GM18909 (cell line): ENCODE data around the gene RNF213.
"Not testable (repeated sequence)": the region's sequence is repeated elsewhere in the genome, so short reads cannot be mapped to it uniquely, and the experiment has no call there.

Experiments
- ATAC-seq: cut with Tn5 transposase; IDR thresholded peaks from one replicate; pipeline ENCODE4 v1.9.1; 2021; ENCODE audit warnings: mild to moderate bottlenecking; ENCODE audit not compliant: unreplicated experiment, poor library complexity

RNF213 gene

DNA sequence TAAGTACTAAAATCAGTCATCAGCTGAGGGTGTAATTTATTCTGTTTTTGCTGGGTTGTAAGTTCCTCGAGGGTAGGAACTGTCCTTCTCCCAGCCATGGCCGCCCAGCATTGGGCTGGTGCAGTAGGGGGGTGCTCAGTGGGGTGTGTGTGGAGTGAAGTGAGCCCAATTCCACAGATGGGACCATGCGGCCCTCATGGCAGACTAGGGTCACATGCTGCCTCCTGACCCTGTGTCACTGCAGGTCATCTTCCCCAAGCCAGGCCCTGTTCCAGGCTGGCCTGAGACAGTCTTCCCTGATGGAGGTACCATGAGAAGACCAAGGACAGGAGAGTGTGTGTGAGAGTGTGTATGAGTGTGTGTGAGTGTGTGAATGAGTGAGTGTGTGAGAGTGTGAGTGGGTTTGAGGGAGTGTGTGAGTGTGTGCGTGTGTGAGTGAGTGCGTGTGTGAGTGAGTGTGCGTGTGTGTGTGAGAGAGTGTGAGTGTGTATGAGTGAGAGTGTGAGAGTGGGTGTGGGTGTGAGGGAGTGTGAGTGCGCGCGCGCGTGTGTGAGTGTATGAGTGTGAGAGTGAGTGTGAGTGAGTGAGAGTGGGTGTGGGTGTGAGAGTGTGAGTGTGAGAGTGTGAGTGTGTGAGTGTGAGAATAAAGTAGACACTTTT lies 36.7 kb upstream of the RNF213 start:
- ATAC-seq: no peak

DNA sequence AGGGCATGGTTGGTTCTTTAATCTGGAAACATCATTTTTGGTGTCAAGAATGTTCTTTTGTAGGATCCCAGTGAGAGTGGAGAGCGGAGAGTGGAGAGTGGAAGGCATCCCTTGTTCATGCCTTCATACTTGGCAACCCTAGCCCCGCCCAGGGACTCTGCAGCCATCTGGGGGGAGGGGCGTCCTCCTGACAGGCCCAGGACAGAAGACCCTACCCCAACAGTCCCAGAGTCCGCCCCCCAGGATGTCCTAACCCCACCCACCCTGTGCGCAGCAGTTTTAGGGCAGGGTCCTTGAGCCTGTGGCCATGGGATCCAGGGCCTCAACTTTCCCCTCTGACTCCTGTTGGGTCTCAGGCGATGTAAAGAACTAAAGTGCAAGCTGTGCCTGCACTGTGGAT lies 36.0 kb upstream of the RNF213 start:
- ATAC-seq: no peak

DNA sequence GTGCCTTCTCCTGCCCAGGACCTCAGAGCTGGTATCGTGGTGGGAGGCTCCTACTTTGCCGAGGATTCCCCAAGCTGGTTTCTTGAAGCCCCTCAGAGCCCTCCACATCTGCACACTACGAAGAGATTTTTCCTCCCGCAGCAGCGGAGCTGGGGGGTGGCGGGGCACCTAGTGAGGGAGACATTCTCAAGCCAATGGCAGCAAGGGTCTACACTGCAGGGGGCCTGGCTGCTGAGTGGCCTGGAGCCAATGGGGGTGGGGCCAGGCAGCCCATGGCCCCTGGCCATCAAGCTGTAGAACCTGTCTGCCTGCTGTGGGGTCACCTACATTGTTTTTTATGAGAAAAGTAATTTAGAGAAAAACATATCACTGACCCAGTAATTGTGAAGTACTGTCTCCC lies 35.4 kb upstream of the RNF213 start:
- ATAC-seq: no peak

DNA sequence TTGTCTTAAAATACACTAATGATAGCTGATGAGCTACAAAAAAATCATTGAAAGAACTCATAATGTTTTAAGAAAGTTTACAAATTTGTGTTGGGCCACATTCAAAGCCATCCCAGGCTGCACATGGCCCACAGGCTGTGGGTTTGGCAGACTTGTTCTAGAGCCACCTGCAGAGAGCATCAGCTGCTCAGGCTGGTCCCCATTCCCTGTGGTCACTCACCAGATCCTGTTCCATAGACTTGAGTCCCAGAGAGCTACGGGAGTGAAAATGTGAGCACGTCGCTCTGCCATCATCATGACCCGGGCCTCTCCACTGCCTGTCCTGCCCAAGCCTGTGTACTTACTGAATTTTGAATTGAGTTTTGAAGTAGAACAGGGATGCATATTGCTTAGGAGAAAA lies 33.5 kb upstream of the RNF213 start:
- no peak for ATAC-seq

GRCh38 chr17:80227666-80228065 lies 33.0 kb upstream of the RNF213 start:
- no peak for ATAC-seq

- no peak for ATAC-seq
Observed at GRCh38 chr17:80228477-80228876, 32.2 kb upstream of the RNF213 start.

GRCh38 chr17:80229011-80229410 lies 31.6 kb upstream of the RNF213 start:
- ATAC-seq: no peak

GRCh38 chr17:80232438-80232837 lies 28.2 kb upstream of the RNF213 start:
- no peak for ATAC-seq

DNA sequence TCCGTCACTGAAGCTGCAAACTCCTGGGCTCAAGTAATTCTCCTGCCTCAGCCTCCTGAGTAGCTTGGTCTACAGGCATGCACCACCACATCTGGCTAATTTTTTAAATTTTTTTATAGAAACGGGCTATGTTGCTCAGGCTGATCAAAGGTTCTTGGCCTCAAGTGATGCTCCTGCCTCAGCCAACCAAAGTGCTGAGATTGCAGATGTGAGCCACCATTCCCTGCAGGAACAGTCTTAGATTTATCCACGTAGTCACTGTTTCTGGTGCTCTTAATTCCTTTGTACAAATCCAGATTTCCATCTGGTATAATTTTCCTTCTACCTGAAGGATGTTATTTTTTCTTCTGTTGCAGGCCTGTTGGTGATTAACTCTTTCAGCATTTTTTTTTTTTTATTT lies 27.4 kb upstream of the RNF213 start:
- no peak for ATAC-seq

DNA sequence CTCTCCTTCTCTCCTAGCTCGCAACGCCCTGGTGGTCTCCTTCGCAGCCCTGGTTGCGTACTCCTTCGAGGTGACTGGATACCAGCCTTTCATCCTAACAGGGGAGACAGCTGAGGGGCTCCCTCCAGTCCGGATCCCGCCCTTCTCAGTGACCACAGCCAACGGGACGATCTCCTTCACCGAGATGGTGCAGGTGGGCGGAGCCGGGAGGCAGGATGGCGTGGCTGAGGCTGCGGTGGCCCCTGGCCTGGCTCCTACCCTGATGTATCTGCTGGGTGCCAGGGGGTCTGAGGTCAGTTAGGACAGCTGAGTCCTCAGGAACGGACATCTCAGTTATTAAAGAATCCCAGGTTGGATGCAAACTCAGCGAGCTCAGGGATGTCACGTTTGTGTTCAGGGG lies 23.7 kb upstream of the RNF213 start:
- ATAC-seq: no peak

DNA sequence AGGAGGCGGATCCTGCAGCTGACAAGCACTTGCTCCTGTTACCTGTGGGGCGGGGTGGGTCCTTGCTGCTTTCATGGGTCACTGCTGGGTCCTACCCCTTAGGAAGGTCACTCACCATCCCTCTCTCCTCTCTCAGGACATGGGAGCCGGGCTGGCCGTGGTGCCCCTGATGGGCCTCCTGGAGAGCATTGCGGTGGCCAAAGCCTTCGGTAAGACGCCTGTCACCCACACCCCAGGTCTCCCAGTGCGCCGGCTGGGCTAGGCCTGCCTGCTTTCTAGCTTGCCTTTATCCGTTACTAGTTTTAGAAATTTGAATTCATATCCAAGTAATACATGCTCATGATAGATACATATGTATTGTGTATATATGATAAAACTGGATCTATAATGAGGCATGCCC lies 23.3 kb upstream of the RNF213 start:
- no peak for ATAC-seq

GRCh38 chr17:80242505-80242904 lies 18.1 kb upstream of the RNF213 start:
- ATAC-seq: no peak

GRCh38 chr17:80243526-80244433 lies 16.9 kb upstream of the RNF213 start:
- ATAC-seq: no peak

DNA sequence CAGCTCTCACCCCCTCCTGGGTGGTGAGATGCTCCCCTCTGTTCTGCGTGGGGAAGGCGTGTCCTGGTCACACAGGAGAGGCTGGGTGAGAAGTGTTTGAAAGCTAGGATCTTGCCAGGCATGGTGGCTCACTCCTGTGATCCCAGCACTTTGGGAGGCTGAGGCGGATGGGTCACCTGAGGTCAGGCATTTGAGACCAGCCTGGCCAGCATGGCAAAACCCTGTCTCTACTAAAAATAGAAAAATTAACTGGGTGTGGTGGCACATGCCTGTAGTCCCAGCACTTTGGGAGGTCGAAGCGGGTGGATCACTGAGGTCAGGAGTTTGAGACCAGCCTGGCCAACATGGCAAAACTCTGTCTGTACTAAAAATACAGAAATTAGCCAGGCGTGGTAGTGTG lies 16.2 kb upstream of the RNF213 start:
- ATAC-seq: not testable (repeated sequence)

GRCh38 chr17:80244871-80245509 lies 15.7 kb upstream of the RNF213 start:
- ATAC-seq: no peak

DNA sequence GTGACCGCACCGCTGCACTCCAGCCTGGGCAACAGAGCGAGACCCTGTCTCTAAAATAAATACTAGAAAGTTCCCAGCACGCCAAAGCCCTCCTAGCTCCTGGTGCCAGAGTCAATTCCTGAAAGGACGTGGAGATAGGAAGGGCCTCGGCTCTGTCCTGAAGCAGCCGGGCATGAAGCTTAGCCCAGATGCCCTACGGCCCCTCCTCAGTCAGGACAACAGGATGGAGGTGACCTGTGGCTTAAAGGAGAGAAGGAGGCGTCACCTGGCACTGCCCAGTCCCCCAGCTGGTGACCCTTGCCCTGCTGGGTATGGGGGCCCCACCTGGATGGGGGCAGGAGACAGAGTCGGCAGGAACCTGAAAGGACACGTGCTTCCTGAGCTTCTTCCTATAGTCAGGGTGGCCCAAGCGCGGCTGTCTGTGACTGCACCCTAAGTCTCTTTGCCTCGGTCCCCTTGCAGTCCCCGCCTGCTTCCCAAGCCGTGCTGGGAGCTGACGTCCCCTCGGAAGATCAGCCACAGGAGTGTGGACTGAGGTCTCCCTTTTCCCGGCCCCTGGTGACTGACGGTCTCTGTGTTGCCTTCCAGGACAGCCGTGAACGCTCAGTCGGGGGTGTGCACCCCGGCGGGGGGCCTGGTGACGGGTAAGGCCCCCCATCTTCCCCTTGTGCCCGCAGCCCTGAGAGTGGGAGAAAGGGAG lies 14.9 kb upstream of the RNF213 start:
- ATAC-seq: no peak

DNA sequence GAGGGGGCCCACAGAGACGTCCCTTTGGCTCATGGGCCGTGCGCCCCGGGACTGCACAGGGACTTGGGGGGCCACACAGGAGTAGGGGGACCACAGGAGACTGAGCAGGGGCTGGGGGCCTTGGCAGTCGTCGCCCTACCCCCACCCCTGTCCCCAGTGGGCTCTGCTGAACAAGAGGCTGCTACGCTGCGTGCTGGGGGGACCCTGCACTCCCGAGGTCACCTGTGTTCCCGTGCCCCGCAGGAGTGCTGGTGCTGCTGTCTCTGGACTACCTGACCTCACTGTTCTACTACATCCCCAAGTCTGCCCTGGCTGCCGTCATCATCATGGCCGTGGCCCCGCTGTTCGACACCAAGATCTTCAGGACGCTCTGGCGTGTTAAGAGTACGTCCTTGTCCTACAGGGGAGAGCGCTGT lies 14.4 kb upstream of the RNF213 start:
- ATAC-seq: no peak

- ATAC-seq: no peak
Observed at GRCh38 chr17:80246726-80247125, 13.9 kb upstream of the RNF213 start.

- ATAC-seq: no peak
Observed at GRCh38 chr17:80247561-80247960, 13.1 kb upstream of the RNF213 start.

GRCh38 chr17:80248001-80248893 lies 12.4 kb upstream of the RNF213 start:
- ATAC-seq: no peak
